PFSK-1 (cell line): Measurements from ENCODE around the gene GAS6.

Source experiments
- FOXP2 ChIP-seq: optimal IDR thresholded peaks from 2 replicates; pipeline ENCODE3; 2011; ENCODE audit warnings: borderline replicate concordance, control low read depth, inconsistent platforms; ENCODE audit not compliant: insufficient read depth; ENCODE audit errors: extremely low read length, extremely low read depth
- POLR2AphosphoS5 ChIP-seq: IDR thresholded peaks from 2 replicates; pipeline ENCODE4 v1.6.1; 2012; ENCODE audit warnings: low read depth, mild to moderate bottlenecking, control low read depth, low read length, moderate library complexity
- SIN3A ChIP-seq: IDR thresholded peaks from 2 replicates; pipeline ENCODE4 v1.6.1; 2012; ENCODE audit warnings: mild to moderate bottlenecking, low read length, moderate library complexity, borderline replicate concordance; ENCODE audit not compliant: insufficient read depth
- TAF1 ChIP-seq: IDR thresholded peaks from 2 replicates; pipeline ENCODE4 v1.6.1; 2012; ENCODE audit warnings: low read length, control low read depth, borderline replicate concordance; ENCODE audit not compliant: insufficient read depth
- TF ChIP-seq, protein P1 (sequence below), 2 experiments: IDR thresholded peaks; 2 replicates each; pipeline versions ENCODE4 v1.6.1 to v1.8.0; 2011 to 2012; ENCODE audit warnings: low read depth in 2 of 2, low read length in 2 of 2, control low read depth in 1 of 2, inconsistent platforms in 1 of 2, mild to moderate bottlenecking in 1 of 2, moderate library complexity in 1 of 2; ENCODE audit not compliant: insufficient read depth in 1 of 2

GAS6 gene

DNA sequence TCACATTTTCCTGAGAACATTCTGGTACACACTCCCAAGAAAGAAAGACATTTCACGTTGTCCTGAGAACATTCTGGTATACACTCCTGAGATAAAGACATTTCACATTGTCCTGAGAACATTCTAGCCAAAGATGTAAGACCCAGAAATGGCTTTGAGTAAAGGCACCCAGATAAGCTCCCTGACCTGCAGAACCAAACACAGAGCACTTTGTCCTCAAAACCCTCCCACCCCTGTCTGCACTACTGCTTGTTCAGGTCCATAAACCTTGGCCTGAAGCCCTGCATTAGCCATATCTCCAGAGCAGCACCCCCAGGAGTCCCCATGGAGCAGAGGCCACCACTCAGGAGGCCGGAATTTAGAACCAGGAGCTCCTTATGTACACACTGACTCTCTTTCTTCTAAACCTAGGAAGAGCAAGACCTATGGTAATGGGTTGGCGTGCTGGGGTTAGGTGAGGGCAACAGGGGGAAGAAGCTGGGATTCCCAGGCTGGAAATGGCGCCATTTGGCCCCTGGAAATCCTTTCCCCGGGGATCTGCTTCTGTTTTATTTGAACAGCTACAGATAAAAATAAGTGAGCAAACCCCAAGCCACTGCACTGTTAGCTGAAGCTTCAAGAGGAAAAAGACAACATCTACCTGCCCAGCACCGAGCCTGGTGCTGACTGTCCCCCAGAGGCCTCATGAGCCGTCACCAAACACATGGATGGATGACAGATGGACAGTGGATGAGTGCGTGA is 13.7 kb downstream of the GAS6 start:
- TF ChIP-seq POLR2AphosphoS5: no peak

DNA sequence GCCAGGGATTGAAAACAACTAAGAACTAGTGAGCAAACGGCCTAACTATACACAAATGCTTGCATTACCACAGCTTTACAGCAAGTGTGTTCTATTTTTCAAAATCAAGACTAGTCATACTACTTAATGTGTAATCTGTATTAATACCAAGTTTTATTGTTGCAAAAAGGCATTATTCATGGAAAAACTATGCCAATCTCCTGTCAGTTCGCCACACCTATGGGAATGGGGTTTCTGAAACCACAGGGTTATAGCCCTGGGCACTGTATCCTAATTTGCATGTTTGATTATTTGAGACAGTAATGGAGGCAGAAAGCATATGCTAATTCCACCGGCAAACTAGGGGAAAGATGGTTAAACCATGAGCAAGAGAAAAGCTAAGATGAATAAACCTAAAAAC is 14.3 kb downstream of the GAS6 start:
- TF ChIP-seq FOXP2: no peak
- TF ChIP-seq, protein P1, sequence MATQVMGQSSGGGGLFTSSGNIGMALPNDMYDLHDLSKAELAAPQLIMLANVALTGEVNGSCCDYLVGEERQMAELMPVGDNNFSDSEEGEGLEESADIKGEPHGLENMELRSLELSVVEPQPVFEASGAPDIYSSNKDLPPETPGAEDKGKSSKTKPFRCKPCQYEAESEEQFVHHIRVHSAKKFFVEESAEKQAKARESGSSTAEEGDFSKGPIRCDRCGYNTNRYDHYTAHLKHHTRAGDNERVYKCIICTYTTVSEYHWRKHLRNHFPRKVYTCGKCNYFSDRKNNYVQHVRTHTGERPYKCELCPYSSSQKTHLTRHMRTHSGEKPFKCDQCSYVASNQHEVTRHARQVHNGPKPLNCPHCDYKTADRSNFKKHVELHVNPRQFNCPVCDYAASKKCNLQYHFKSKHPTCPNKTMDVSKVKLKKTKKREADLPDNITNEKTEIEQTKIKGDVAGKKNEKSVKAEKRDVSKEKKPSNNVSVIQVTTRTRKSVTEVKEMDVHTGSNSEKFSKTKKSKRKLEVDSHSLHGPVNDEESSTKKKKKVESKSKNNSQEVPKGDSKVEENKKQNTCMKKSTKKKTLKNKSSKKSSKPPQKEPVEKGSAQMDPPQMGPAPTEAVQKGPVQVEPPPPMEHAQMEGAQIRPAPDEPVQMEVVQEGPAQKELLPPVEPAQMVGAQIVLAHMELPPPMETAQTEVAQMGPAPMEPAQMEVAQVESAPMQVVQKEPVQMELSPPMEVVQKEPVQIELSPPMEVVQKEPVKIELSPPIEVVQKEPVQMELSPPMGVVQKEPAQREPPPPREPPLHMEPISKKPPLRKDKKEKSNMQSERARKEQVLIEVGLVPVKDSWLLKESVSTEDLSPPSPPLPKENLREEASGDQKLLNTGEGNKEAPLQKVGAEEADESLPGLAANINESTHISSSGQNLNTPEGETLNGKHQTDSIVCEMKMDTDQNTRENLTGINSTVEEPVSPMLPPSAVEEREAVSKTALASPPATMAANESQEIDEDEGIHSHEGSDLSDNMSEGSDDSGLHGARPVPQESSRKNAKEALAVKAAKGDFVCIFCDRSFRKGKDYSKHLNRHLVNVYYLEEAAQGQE (IDR thresholded peaks at IDR 0.05; ENCODE audit: insufficient read depth in 1 of 2, low read depth in 2 of 2, low read length in 2 of 2): no peak
- TF ChIP-seq SIN3A: no peak
- TF ChIP-seq TAF1: no peak
- TF ChIP-seq POLR2AphosphoS5: no peak

DNA sequence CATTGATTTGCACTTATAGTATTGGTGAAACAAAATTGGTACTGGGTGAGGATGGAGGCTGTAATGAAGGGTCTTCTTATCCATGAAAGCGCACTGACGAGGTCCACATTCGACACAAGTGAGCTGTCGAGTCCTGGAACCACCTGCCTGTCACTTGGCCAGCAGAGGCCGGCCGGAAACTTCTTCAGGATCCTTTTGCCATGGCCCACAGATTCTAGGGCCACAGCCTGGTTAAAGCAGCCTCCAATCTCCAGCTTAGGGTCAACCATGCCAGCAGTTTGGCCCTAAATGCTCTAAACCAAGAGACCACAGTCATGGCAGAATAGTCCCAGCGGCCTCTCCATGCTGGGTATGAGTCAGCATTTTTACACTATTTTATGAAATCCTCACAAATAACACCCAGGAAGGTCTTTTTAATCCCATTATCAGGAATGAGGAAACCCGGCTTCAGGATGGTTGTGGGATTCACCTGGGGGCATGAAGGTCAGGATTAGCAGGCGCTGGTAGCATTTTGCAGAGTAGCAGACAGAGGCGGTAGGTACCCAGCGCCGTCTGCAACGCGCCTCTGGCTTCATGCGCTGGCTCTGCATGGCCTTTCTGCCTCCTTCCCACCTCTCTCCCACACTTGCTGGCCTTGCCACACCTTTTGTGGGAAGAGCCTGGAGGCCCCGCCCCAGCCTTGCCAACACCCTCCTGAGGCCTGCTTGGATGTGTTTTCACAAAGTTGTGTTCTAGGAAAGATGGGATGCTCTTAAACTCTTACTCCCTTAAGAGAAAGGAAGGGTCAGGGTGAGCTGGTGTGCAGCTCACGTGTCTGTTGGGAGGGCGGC is 15.2 kb downstream of the GAS6 start:
- TF ChIP-seq, protein P1 (IDR thresholded peaks at IDR 0.05; ENCODE audit: insufficient read depth in 1 of 2, low read depth in 2 of 2, low read length in 2 of 2): no peak
- TF ChIP-seq TAF1: no peak
- TF ChIP-seq SIN3A: no peak
- no peak for TF ChIP-seq POLR2AphosphoS5
- no peak for TF ChIP-seq FOXP2

DNA sequence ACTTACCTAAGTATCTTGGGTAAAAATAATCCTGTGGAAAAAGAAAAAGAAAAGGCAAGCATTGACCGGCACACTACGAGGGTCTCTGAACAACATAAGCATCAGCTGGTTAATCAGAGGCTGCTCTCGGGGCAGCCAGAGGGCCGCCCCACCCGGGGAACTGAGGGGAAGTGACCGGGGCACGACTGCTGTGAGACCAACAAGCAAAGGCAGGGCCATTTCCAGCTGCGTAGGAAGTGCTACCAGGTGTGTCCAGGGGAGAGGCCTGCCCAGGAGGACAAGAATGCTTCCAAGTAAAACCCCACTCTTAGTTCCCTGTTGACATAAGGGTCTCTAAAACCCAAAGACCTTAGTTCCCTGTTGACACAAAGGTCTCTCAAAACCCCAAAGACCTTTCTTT is 15.9 kb downstream of the GAS6 start:
- TF ChIP-seq, protein P1 (IDR thresholded peaks at IDR 0.05; ENCODE audit: insufficient read depth in 1 of 2, low read depth in 2 of 2, low read length in 2 of 2): no peak
- TF ChIP-seq POLR2AphosphoS5 (no peak), FOXP2 (no peak), TAF1 (no peak), SIN3A (no peak)

DNA sequence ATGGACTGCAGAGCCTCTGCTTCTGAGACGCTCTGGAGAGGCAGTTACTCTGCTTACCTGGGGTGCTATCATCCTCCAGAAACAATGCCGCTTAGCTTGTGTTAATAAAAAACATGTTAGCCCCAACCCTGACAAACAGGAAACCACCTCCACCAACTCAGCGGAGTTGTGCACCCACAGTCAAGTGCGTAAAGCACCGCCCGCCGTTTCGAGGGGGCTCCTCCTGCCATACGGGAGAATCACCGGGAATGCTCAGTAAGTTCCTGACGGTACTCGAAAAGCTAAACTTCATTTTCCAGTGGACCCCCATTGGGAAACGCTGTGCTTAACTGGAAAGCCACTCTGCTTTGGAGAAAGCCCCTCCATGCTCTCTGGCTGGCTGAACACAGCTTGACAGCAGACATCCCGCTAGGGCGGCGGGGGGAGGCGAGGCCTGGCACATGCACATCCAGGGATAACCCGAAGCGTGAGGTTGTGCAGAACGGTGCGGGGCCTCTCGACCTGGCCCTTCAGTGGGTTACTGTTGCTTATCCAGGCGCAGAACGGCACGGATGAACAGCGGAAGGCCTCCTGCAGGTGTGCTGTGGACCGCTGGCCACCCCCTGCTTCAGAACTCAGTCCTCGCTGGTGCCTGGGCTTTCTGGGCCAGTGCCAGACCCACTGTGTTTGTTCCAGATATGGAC is 17.1 kb downstream of the GAS6 start:
- TF ChIP-seq, protein P1 (IDR thresholded peaks at IDR 0.05; ENCODE audit: insufficient read depth in 1 of 2, low read depth in 2 of 2, low read length in 2 of 2): no peak
- TF ChIP-seq FOXP2 (no peak), TAF1 (no peak), POLR2AphosphoS5 (no peak), SIN3A (no peak)
